Activated CD4-positive, alpha-beta T cell treated with anti-CD3 and anti-CD28 coated beads for 36 hours (primary cell): ENCODE data around the gene ITFG2. TPM values are rescaled to one million over a fixed set of nuclear protein-coding genes. Genes with fewer than 3 reads are reported as not detected.

ENCODE experiments used
- ATAC-seq: fragments of 200-7000 bp; cut with Tn5 transposase; one replicate; pipeline ENCODE4 v1.10.0; 2021; ENCODE audit warnings: mild to moderate bottlenecking, moderate library complexity
- CTCF ChIA-PET: fragments of 350-600 bp; sonication (Branson Sonifier 250); formaldehyde crosslinking; loops from one replicate; lab custom pipeline; 2021; ENCODE audit warnings: antibody characterized with exemption; lab: Charles Lee
- POLR2A ChIA-PET: fragments of 350-600 bp; sonication (Branson Sonifier 250); formaldehyde crosslinking; loops from one replicate; lab custom pipeline; 2021; ENCODE audit warnings: antibody characterized with exemption, inconsistent platforms; lab: Charles Lee
- DNase-seq: peaks from one replicate; pipeline ENCODE4 v3.0.0-alpha.2; 2020
- H3K27ac Mint-ChIP-seq: one replicate; pipeline ENCODE4 v1.8.0; 2021; ENCODE audit warnings: mixed read lengths
- H3K27me3 Mint-ChIP-seq: one replicate; pipeline ENCODE4 v1.8.0; 2021; ENCODE audit warnings: mixed read lengths
- H3K36me3 Mint-ChIP-seq: one replicate; pipeline ENCODE4 v1.8.0; 2021; ENCODE audit warnings: low read depth, mixed read lengths
- H3K4me1 Mint-ChIP-seq: one replicate; pipeline ENCODE4 v1.8.0; 2021; ENCODE audit warnings: mixed read lengths
- H3K4me3 Mint-ChIP-seq: one replicate; pipeline ENCODE4 v1.8.0; 2021; ENCODE audit warnings: mild to moderate bottlenecking, moderate library complexity, mixed read lengths
- H3K9me3 Mint-ChIP-seq: one replicate; pipeline ENCODE4 v1.8.0; 2021; ENCODE audit warnings: low read depth, mixed read lengths
- intact Hi-C, 2 experiments: fragments of 100-400 bp; cut with DNase I in 1 of 2; cut with micrococcal nuclease in 1 of 2; formaldehyde crosslinking; loops; one replicate each; pipeline versions ENCODE4 v1.14.2 to v1.15.1; 2022 to 2024; cut with DNase I, micrococcal nuclease
- total RNA-seq, 2 experiments: library from RNA; stranded (reverse); gene quantifications; one replicate each; pipeline ENCODE4 v1.2.3, GENCODE V29; 2021

The ITFG2 gene
- total RNA-seq, 2 experiments from 2014 or later = 28.0 to 35.3 TPM

DNA sequence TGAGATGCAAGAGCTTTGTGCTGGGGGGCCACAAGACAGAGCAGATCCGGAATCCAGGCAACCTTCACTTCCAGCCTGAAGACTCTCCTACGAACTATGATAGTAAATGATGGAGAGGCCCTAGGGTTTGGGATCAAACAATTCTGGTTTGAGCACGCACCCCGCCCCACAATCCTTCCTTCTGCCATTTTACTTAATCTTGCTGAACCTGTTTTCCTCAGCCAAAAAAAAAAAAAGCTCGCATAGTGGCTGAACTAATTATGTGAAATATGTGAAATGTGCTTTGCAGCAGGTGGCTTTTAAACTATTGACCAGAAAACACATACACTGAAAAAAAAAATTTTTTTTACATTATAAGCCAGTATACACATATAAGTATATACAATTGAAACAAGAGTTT is 667 bp upstream of the ITFG2 start:
- no peak for ATAC-seq
- ChIA-PET CTCF (interaction anchor here (0.7 kb wide), 1 partner anchor 348 kb away, joined by 4 read pairs; no protein-coding TSS in a partner anchor), POLR2A (interaction anchor here (0.7 kb wide), 1 partner anchor 43 kb away, joined by 5 read pairs; no protein-coding TSS in a partner anchor)
- no peaks in the 10 kb centered on the region for H3K9me3 Mint-ChIP-seq
- H3K4me1 Mint-ChIP-seq = peaks cover 26% of the 10 kb centered on the region
- peak overlapping the region; percentile 92 for H3K4me3 Mint-ChIP-seq
- intact Hi-C loops = loop anchor here (1.0 to 5.0 kb wide), 9 partner anchors 16 to 1014 kb away; partner anchors contain the start of genes FOXM1 (in 2 of the 2), RHNO1 (in 2 of the 2), TULP3 (in 2 of the 2) and CRACR2A (in 1 of the 2)
- DNase-seq = no peak
- H3K27me3 Mint-ChIP-seq = no peaks in the 10 kb centered on the region
- H3K36me3 Mint-ChIP-seq = peaks cover 18% of the 10 kb centered on the region
- peak overlapping the region; percentile 56 for H3K27ac Mint-ChIP-seq

DNA sequence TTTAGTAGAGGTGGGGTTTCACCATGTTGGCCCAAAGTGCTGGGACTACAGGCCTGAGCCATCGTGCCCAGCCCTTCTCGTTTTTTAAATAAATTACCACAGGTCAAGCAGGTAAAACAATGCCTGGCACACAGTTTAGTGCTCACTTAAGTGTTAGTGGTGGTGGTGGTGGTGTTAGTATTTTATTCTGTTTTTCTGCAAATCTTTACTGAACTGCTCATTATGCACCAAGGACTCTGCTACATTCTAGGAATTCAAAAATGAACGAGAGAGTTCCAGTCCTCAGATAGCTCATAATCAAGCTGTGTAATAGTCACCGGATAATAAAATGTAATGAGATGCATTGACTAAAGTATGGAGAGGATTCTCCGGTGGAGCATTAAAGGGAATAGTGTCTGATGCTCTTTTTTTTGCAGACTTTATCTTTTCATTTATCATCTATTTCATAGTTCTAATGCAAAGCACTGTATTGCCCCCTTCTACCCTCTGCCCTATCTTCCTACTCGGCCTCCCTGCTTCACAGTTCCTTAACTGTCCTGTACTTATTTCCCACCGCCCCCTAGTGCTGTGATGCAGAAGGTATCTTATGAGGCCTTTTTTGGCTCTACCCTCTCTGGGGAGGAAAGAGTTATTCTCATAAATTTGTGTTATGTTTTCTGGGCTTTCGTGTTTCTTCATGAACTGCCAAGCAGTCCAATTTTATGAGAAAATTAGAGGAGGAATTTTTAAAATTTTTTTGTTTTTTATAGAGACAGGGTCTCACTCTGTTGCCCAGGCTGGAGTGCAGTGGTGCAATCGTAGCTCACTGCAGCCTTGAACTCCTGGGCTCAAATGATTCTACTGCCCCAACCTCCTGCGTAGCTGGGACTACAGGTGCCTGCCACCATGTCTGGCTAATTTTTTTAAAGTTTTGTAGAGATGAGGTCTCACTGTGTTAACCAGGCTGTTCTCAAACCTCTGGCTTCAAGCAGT is 1.0 kb downstream of the ITFG2 start:
- ATAC-seq = peak; percentile 36
- Mint-ChIP-seq H3K36me3 (peaks cover 19% of the 10 kb centered on the region), H3K4me1 (peaks cover 26% of the 10 kb centered on the region), H3K9me3 (no peaks in the 10 kb centered on the region), H3K4me3 (peak overlapping the region; percentile 92), H3K27me3 (no peaks in the 10 kb centered on the region), H3K27ac (peak overlapping the region; percentile 98)
- POLR2A ChIA-PET = interaction anchor here (0.7 to 1.2 kb wide), 3 partner anchors 13 to 39 kb away, joined by 3 to 7 read pairs (median 4); no protein-coding TSS in a partner anchor
- peak; percentile 77 for DNase-seq
- CTCF ChIA-PET = interaction anchor here (0.6 to 1.6 kb wide), 7 partner anchors 30 to 807 kb away, joined by 3 to 5 read pairs (median 3); no protein-coding TSS in a partner anchor
- intact Hi-C loops = loop anchor here (1.0 to 5.0 kb wide), 8 partner anchors 55 to 1016 kb away; partner anchors contain the start of gene CRACR2A (in 1 of the 2)

DNA sequence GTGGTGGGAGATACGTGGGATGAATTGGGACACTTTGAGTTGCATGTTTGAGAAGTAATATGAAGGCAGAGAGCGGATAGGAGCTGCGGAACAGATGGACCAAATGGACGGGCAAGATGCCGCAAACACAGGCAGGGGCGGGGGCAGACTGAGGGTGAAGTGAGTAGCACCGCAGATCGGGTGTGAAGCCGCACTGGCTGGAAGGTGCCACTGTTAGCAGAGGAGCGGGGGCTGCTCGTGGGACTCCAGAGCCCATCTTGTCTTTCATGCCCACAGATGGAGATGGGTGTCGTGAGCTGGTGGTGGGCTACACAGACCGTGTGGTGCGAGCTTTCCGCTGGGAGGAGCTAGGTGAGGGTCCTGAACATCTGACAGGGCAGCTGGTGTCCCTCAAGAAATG is 7.3 kb downstream of the ITFG2 start:
- intact Hi-C loops = no loop called here
- Mint-ChIP-seq H3K27me3 (no peaks in the 10 kb centered on the region), H3K27ac (no peak overlapping the region), H3K9me3 (no peaks in the 10 kb centered on the region), H3K4me1 (peaks cover 8% of the 10 kb centered on the region), H3K4me3 (no peak overlapping the region), H3K36me3 (peaks cover 47% of the 10 kb centered on the region)
- ATAC-seq (no peak), DNase-seq (no peak)
- POLR2A ChIA-PET = interaction anchor here (0.8 kb wide), 1 partner anchor 67 kb away, joined by 4 read pairs; no protein-coding TSS in a partner anchor
- CTCF ChIA-PET = interaction anchor here (0.7 kb wide), 1 partner anchor 16 kb away, joined by 3 read pairs; no protein-coding TSS in a partner anchor

DNA sequence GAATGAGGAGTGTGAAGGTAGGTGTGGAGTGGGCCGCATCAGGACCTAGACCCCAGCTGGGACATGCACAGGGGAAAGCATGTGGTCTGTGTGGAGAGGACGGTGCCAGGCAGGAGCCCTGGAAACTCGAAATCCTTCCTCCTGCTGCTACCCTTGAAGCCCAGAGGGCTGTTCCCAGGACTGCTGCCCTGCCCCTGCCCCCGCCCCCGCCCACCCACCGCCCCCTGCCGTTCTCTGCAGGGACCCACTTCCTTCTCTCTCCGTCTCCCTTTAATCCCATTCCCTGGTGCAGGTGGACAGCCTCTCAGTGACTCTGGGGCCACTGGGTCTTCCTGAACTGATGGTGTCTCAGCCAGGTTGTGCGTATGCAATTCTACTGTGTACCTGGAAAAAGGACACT is 8.0 kb downstream of the ITFG2 start:
- POLR2A ChIA-PET = no interaction called here
- CTCF ChIA-PET = no interaction called here
- H3K4me3 Mint-ChIP-seq = no peak overlapping the region
- DNase-seq (no peak), ATAC-seq (no peak)
- peaks cover 46% of the 10 kb centered on the region for H3K36me3 Mint-ChIP-seq
- H3K4me1 Mint-ChIP-seq = peaks cover 3% of the 10 kb centered on the region
- intact Hi-C loops = no loop called here
- no peaks in the 10 kb centered on the region for H3K27me3 Mint-ChIP-seq
- peak overlapping the region; percentile 4 for H3K27ac Mint-ChIP-seq
- no peaks in the 10 kb centered on the region for H3K9me3 Mint-ChIP-seq

DNA sequence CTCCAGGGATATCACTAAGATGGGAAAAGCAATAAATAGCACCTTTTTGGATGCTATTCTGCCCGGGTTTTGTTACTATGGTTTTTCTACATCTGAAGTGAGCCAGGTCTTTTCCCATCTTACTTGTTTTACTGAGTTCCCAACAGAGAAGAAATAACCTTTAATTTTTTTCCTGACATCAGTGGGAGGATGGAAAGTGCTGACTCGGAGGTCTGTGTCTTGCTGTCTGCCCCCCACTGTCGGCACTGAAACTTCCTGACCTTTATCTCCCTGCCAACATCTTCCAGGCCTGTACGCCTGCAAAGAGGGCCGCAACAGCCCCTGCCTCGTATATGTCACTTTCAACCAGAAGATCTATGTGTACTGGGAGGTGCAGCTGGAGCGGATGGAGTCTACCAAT is 11.0 kb downstream of the ITFG2 start:
- CTCF ChIA-PET = no interaction called here
- Mint-ChIP-seq H3K9me3 (no peaks in the 10 kb centered on the region), H3K4me3 (no peak overlapping the region), H3K36me3 (peaks cover 38% of the 10 kb centered on the region), H3K27ac (no peak overlapping the region), H3K27me3 (no peaks in the 10 kb centered on the region), H3K4me1 (no peaks in the 10 kb centered on the region)
- DNase-seq = no peak
- POLR2A ChIA-PET = no interaction called here
- no peak for ATAC-seq
- intact Hi-C loops = no loop called here

DNA sequence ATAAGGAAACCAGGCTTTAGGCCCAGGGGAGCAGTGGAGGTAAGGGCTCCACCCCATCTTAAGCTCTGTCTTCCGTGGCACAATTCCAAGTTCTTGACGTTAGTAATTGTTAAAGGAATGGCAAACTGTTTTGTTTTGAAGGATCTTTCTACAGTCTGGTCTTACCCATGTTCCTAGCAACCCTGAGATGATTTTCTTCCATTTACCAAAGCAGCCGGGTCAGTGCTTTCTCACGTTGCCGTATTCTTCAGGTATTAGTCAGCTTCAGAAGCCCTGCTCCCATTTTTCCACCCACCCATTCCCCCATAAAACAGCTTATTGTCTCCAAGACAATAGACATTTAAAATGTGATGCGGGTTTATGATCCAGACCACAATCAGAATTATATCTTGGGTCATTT is 12.1 kb downstream of the ITFG2 start:
- Mint-ChIP-seq H3K4me3 (no peak overlapping the region), H3K4me1 (no peaks in the 10 kb centered on the region), H3K9me3 (no peaks in the 10 kb centered on the region), H3K36me3 (peaks cover 38% of the 10 kb centered on the region), H3K27me3 (no peaks in the 10 kb centered on the region), H3K27ac (no peak overlapping the region)
- intact Hi-C loops = no loop called here
- DNase-seq (no peak), ATAC-seq (no peak)
- POLR2A ChIA-PET = no interaction called here
- CTCF ChIA-PET = interaction anchor here (1.2 kb wide), 1 partner anchor 141 kb away, joined by 3 read pairs; no protein-coding TSS in a partner anchor

DNA sequence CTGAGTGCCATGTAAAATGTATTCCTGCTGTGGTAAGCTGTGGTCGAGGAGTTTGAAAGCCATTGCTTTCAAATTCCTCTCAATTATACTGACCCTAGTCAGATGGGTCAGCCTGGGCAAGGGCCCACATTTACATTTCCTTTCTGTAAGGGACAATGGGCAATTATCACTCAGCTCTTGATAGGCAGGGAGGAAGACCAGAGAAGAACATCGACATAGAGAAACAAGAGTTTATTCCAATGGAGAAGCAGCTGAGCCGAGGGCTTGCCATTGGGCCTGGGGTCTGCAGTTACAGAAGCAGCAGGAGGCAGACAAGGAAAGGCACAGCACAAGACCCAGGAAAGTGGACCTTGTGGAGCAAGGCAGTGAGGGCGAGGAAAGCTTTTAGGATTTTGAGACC is 12.7 kb downstream of the ITFG2 start:
- no peaks in the 10 kb centered on the region for H3K27me3 Mint-ChIP-seq
- H3K36me3 Mint-ChIP-seq = peaks cover 36% of the 10 kb centered on the region
- no peak for DNase-seq
- no peak overlapping the region for H3K27ac Mint-ChIP-seq
- no peaks in the 10 kb centered on the region for H3K4me1 Mint-ChIP-seq
- ChIA-PET POLR2A (no interaction called here), CTCF (interaction anchor here (1.2 kb wide), 1 partner anchor 142 kb away, joined by 3 read pairs; no protein-coding TSS in a partner anchor)
- H3K4me3 Mint-ChIP-seq = no peak overlapping the region
- H3K9me3 Mint-ChIP-seq = no peaks in the 10 kb centered on the region
- intact Hi-C loops = no loop called here
- ATAC-seq = no peak

DNA sequence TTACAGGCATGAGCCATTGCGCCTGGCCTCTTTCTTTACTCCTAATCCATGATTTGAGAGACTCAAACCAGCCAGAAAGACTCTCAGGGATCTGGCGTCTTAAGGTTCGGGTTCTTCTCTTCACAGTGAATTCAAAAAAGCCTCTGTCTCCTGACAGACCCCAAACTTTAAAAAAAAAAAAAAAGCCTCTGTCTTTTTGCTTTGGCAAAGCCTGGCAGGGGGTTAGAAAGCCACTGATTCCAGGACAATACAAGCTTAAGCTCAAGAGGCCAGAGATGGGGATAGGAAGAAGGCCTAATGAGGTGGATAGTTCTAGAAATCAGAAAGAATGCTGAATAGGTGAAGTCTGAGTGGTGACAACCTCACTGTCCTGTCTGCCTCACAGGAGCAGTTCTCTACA is 13.6 kb downstream of the ITFG2 start:
- ChIA-PET CTCF (no interaction called here), POLR2A (no interaction called here)
- DNase-seq (no peak), ATAC-seq (no peak)
- Mint-ChIP-seq H3K9me3 (no peaks in the 10 kb centered on the region), H3K4me1 (no peaks in the 10 kb centered on the region), H3K27me3 (no peaks in the 10 kb centered on the region), H3K4me3 (no peak overlapping the region), H3K27ac (no peak overlapping the region), H3K36me3 (peaks cover 34% of the 10 kb centered on the region)
- intact Hi-C loops = no loop called here

DNA sequence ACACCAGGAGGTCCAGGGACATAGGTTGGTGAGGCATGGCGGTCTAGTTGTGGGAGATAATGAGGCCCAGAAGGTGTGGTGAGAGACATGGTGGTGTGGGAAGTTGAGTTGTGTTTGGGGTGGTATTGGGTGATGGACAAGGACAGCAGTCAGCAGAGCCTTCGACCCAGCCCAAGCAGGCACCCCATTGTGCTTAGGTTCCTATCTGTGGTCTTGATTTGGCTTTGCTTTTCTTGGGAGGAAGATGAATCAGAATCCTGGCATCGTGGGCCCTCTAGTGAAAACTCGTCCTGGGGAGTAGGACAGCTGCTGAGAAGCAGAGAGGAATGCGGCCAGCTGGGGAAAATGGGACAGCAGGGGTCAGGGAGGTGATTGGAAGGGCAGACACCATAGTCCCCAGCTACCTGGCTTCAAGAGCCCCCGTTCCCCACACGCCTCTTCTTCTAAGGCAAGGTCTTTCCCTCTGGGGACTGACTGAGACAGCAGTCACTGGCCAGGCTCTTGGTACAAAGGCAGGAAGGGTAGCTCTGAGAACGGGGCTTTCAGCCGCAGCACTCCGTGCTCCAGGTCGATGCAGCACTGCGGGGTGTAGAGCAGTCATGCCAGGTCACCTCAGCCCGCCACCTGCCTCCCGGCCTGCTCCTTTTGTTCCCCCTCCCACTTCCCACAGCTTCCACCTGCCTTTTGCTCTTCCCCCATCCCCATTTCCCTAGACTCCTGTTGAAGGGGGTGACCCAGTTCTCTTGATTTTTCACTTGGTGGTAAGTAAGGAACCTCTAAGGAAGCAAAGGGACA is 14.4 kb downstream of the ITFG2 start:
- Mint-ChIP-seq H3K27me3 (no peaks in the 10 kb centered on the region), H3K27ac (no peak overlapping the region), H3K4me3 (no peak overlapping the region), H3K36me3 (peaks cover 30% of the 10 kb centered on the region), H3K9me3 (no peaks in the 10 kb centered on the region), H3K4me1 (no peaks in the 10 kb centered on the region)
- no peak for DNase-seq
- ATAC-seq = no peak
- ChIA-PET CTCF (interaction anchor here (0.7 kb wide), 1 partner anchor 27 kb away, joined by 3 read pairs; no protein-coding TSS in a partner anchor), POLR2A (interaction anchor here (0.5 kb wide), 1 partner anchor 14 kb away, joined by 4 read pairs; no protein-coding TSS in a partner anchor)
- intact Hi-C loops = no loop called here

DNA sequence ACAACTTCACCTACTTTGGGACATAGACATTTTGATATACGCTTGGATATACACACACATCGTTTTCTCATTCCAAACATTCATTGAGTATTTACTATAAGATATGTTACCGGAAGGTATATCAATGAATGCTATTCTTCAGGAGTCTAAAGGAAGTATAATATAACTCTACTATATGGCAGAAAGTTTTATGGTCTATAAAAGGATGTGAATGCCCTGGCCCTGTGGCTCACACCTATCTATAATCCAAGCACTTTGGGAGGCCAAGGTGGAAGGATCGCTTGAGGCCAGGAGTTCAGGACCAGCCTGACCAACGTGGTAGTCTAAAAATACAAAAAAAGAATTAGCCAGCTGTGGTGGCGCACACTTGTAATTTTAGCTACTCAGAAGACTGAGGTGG is 16.8 kb downstream of the ITFG2 start:
- H3K27ac Mint-ChIP-seq = no peak overlapping the region

More for the DNA sequence above, 16.8 kb downstream of the ITFG2 start:
- no peaks in the 10 kb centered on the region for H3K9me3 Mint-ChIP-seq
- DNase-seq = no peak
- no peaks in the 10 kb centered on the region for H3K27me3 Mint-ChIP-seq
- H3K4me3 Mint-ChIP-seq = no peak overlapping the region
- intact Hi-C loops = no loop called here
- CTCF ChIA-PET = no interaction called here
- H3K4me1 Mint-ChIP-seq = peaks cover 2% of the 10 kb centered on the region
- peaks cover 14% of the 10 kb centered on the region for H3K36me3 Mint-ChIP-seq
- POLR2A ChIA-PET = no interaction called here
- no peak for ATAC-seq
